ENCODE data around the gene CWF19L2.
"Not testable (repeated sequence)": the region's sequence is repeated elsewhere in the genome, so short reads cannot be mapped to it uniquely, and the experiment has no call there.

The CWF19L2 gene

GRCh38 chr11:107430525-107430924 lies 27.1 kb downstream of the CWF19L2 start:
- no peak for DNase-seq

- DNase-seq: no peak
Measured at GRCh38 chr11:107427569-107428180, 29.9 kb downstream of the CWF19L2 start.

DNA sequence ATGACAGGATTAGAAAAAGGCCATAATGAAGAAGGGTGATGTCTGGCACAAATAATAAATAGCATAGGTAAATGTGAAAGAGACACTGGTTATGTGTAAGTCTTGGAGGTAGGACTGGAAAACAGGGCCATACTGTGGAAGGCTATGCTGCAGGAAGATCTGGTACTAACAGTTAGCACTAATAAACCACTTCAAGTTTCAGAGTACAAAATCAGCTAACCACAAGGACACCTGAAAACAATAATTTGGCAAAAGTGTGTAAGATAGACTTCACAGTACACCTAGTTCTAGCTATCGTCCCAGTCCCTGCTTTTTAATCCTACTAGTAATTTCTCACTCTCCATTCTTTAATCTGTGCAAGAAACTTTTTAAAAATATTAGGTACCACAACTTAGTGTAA lies 44.3 kb downstream of the CWF19L2 start:
- DNase-seq: no peak

GRCh38 chr11:107408762-107409211 lies 48.8 kb downstream of the CWF19L2 start:
- DNase-seq: no peak

DNA sequence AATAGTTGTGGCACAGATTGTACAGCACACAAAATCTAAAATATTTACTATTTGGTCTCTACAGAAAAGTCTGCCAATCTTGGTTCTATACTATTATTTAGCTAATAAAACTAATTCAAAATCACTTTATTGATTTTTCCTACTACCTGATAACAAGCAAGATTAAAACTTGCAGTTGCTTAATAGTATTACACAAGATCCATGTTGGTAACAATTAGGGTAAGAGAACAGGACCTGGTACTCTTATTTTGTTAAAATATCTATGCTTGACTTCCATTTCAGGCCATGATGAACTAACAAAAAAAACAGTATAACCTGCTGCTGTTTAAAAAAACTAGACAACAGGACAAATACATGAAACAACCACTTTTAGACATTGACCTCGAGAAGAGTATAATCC lies 52.4 kb downstream of the CWF19L2 start:
- no peak for DNase-seq

- not testable (repeated sequence) for DNase-seq
Measured at GRCh38 chr11:107401131-107401530, 56.5 kb downstream of the CWF19L2 start.

DNA sequence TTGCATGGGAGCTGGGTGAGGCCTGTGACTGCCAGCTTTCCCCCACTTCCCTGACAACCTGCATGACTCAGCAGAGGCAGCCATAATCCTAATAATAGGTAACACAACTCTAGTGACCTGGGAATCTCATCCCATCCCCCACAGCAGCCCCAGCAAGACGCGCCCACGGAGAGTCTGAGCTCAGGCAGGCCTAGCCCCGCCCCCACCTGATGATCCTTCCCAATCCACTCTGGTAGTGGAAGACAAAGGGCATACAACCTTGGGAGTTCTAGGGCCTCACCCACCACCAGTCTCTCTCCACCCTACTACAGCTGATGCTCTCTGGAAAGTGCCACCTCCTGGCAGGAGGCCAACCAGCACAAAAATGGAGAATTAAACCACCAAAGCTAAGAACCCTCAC lies 60.3 kb downstream of the CWF19L2 start:
- no peak for DNase-seq

GRCh38 chr11:107392611-107393010 lies 65.0 kb downstream of the CWF19L2 start:
- DNase-seq: no peak

DNA sequence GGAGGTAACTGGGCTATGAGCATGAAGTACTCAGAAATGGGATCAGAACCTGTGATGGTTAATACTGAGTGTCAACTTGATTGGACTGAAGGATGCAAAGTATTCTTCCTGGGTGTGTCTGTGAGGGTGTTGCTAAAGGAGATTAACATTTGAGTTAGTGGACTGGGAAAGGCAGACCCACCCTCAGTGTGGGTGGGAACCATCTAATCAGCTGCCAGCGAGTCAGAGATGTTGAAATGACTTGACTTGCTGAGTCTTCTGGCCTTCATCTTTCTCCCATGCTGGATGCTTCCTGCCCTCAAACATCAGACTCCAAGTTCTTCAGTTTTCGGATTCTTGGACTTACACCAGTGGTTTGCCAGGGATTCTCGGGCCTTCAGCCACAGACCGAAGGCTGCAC lies 66.9 kb downstream of the CWF19L2 start:
- DNase-seq: not testable (repeated sequence)

- DNase-seq: no peak
Measured at GRCh38 chr11:107387666-107388065, 70.0 kb downstream of the CWF19L2 start.

GRCh38 chr11:107385361-107385981 lies 72.2 kb downstream of the CWF19L2 start:
- DNase-seq: no peak

GRCh38 chr11:107384144-107384852 lies 73.3 kb downstream of the CWF19L2 start:
- no peak for DNase-seq

GRCh38 chr11:107372439-107372838 lies 85.2 kb downstream of the CWF19L2 start:
- DNase-seq: no peak

DNA sequence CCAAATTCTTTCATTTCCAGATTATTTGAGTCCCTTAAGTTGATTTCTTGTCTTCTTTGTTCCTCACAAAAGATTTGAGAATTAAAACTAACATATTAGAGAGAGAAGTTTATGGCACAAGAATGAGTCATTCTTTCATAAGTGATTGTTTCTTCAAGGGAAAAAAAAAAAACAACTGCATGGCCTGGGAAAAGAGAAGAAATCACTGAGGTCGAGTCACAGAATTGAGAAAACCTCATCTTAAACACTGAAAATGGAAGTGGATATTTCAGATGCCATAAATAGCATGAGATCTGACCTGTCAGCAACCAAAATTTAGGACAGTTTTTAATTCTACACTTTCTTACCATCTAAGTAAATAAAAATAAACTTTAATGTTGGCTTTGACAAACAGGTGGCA lies 87.2 kb downstream of the CWF19L2 start:
- no peak for DNase-seq

DNA sequence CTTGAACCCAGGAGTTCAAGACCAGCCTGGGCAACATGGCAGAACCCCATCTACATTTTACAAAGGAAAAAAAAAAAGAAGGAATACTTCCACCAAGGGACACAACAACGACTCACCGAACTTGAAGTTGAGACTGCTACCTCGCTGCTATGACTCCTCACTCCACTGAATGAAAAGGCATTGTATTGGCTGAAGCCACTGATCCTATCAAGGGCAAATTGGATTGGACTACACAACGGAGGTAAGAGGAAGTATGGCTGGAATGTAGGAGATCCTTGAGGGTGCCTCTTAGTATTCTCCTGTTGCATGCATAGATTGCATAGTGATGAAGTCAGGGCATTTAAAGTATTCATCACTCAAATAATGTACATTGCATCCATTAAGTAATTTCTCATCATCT lies 97.9 kb downstream of the CWF19L2 start:
- DNase-seq: no peak

DNA sequence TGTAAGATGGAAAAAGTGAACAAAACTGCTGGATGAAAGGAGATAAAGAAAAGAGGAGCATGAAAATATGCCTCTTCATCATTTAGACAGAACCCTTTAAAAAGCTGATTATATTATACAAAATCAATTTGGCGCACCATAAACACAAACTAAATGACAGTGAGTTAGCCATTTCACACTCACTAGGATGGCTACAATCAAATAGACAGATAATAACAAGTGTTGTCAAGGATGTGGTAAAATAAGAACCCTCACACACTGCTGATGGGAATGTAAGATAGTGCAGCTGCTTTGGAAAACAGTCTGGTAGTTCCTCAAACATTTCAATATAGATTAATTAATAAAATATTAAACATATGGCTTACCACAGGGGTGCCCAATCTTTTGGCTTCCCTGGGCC lies 99.7 kb downstream of the CWF19L2 start:
- DNase-seq: no peak

- DNase-seq: no peak
Measured at GRCh38 chr11:107354780-107355179, 102.8 kb downstream of the CWF19L2 start.

DNA sequence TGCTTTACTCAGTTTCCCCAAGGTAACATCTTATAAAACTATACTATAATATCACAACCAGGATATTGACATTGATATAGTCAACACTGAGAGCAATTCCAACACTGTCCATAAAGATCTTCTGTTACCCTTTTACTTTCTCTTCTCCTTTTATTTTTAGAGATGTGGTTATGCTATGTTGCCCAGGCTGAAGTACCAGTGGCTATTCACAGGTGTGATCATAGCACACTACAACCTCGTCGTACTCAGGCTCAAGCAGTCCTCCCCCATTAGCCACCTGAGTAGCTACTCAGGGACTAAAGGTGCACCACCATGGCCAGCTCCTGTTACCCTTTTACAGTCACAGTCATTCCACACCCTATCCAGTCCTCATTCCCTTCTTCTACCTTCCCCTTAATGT lies 119.7 kb downstream of the CWF19L2 start:
- DNase-seq: no peak

DNA sequence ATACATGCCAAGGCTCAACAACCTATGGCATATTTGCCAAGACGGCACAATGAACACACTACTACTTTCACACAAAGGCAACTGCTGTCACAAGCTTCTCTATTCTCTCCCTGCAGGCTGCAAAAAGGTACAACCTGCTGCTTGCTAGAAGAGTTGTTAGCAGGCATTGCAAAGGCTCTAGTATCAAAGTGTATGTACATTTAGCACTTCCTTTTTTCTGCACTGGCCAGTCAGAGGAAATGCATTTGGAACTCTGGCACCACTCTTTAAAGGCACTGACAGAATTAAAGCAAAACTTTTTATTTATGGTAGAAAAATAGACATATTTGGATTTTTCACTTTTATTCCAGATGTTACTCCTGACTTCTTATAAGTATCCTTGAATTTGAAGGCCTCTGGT lies 125.9 kb downstream of the CWF19L2 start:
- DNase-seq: no peak

GRCh38 chr11:107329164-107329563 lies 128.5 kb downstream of the CWF19L2 start:
- DNase-seq: no peak

DNA sequence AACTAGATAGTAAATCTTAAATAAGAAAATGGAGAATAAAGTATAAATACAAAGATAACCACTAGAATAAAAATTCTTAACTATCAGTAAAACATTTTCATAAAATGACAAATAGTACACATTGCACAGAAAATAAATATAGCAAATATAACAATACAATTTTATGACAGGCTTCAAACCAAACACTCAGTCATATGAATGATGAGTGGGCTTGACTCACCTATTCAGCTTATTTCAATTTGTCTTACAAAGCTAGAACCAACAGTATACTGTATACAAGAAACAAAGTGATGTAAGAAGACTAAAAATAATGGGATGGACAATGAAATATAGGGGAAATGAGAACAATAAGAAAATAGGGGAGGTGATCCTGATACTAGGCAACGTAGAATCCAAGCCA lies 141.2 kb downstream of the CWF19L2 start:
- no peak for DNase-seq

DNA sequence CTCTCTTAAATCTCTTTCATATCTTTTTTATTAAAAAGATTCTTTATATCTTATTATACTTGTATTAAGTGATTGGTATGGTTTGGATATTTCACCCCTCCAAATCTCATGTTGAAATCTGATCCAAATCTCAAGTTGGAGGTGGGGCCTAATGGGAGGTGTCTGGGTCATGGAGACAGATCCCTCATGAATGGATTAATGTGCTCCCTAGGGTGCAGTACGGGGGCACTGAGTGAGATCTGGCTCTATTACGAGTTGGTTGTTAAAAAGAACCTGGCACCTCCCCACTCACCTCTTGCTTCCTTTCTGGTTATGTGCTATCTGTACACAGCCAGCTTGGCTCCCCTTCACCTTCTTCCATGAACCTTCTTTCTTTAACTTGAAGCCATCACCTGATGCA lies 149.6 kb downstream of the CWF19L2 start:
- no peak for DNase-seq

DNA sequence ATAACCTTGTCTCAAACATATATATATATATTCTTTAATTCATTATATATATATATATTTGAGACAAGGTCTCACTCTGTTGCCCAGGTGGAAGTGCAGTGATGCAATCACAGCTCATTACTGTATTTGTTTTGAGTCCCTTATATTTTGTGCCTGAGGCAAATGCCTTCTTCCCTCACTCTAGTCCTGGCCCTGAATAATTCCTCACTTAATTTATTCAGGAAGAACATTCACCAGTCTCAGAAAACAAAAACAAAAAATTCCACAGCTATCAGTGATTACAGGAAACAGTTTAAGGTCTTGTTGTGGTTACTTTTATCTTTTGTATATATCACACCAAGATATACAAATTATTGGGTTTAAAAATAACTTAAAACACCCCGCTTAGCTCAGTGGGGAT lies 155.7 kb downstream of the CWF19L2 start:
- no peak for DNase-seq

DNA sequence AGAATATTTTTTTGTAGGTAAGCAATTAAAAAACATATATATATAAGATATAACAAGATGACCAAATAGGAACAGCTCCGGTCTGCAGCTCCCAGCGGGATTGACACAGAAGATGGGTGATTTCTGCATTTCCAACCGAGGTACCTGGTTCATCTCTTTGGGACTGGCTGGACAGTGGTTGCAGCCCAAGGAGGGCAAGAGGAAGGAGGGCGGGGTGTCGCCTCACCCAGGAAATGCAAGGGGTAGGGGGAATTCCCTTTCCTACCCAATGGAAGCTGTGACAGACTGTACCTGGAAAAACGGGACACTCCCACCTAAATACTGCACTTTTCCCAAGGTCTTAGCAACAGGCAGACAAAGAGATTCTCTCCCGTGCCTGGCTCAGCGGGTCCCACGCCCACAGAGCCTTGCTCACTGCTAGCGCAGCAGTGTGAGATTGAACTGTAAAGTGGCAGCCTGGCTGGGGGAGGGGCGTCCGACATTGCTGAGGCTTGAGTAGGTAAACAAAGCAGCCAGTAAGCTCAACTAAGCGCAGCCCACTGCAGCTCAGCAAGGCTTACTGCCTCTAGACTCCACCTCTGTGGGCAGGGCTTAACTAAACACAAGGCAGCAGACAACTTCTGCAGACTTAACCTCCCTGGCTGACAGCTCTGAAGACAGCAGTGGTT lies 163.8 kb downstream of the CWF19L2 start:
- no peak for DNase-seq
